Tibial artery (tissue), 4 donors: ENCODE data around the gene CCSER1.

Source experiments
- DNase-seq, 2 donors: peaks; one replicate each; pipeline ENCODE4 v3.0.0-alpha.2; 2019
- H3K27ac ChIP-seq, 2 donors: fragments of 200-600 bp; sonication (generic) in 1 of 2; 1 replicate in 1 of 2; 2 replicates in 1 of 2; pipeline ENCODE4 v1.5.1; 2018 to 2019; ENCODE audit warnings: mild to moderate bottlenecking in 1 of 2
- H3K27me3 ChIP-seq, 2 donors: fragments of 200-600 bp; sonication (generic) in 1 of 2; one replicate each; pipeline versions ENCODE4 v1.5.1 to v1.6.0; 2016 to 2019
- H3K36me3 ChIP-seq, 3 donors: fragments of 200-600 bp; sonication (generic) in 2 of 3; one replicate each; pipeline ENCODE4 v1.5.1; 2016 to 2019; ENCODE audit warnings: mild to moderate bottlenecking in 2 of 3
- H3K4me1 ChIP-seq, 4 donors: fragments of 200-600 bp; sonication (generic) in 2 of 4; 1 replicate in 3 of 4; 2 replicates in 1 of 4; pipeline ENCODE4 v1.5.1; 2016 to 2019
- H3K4me3 ChIP-seq, 2 donors: fragments of 200-600 bp; sonication (generic) in 1 of 2; 1 replicate in 1 of 2; 2 replicates in 1 of 2; pipeline ENCODE4 v1.5.1; 2018 to 2019; ENCODE audit warnings: mild to moderate bottlenecking in 2 of 2
- H3K9me3 ChIP-seq, 3 donors: fragments of 200-600 bp; sonication (generic) in 1 of 3; one replicate each; pipeline ENCODE4 v1.5.1; 2016 to 2019
- intact Hi-C: fragments of 100-400 bp; cut with DNase I; formaldehyde crosslinking; loops from one replicate; pipeline ENCODE4 v1.15.0; 2023; ENCODE audit warnings: low total_unique reads
- TF ChIP-seq, protein P1 (sequence below), 2 experiments: fragments of 200-600 bp in 1 of 2; fragments of 450-650 bp in 1 of 2; IDR thresholded peaks; one replicate each; pipeline ENCODE4 v1.5.1; 2017 to 2019; ENCODE audit warnings: antibody characterized with exemption in 2 of 2, mild to moderate bottlenecking in 1 of 2, moderate library complexity in 1 of 2

Gene CCSER1

GRCh38 chr4:91113130-91113706 is 986.0 kb downstream of the CCSER1 start:
- TF ChIP-seq, protein P1, sequence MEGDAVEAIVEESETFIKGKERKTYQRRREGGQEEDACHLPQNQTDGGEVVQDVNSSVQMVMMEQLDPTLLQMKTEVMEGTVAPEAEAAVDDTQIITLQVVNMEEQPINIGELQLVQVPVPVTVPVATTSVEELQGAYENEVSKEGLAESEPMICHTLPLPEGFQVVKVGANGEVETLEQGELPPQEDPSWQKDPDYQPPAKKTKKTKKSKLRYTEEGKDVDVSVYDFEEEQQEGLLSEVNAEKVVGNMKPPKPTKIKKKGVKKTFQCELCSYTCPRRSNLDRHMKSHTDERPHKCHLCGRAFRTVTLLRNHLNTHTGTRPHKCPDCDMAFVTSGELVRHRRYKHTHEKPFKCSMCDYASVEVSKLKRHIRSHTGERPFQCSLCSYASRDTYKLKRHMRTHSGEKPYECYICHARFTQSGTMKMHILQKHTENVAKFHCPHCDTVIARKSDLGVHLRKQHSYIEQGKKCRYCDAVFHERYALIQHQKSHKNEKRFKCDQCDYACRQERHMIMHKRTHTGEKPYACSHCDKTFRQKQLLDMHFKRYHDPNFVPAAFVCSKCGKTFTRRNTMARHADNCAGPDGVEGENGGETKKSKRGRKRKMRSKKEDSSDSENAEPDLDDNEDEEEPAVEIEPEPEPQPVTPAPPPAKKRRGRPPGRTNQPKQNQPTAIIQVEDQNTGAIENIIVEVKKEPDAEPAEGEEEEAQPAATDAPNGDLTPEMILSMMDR (IDR thresholded peaks at IDR 0.05): peak in 1 of 2 experiments; percentile 16
- no peaks in the 10 kb centered on the region for H3K27me3 ChIP-seq
- H3K4me1 ChIP-seq: no peaks in the 10 kb centered on the region
- no peaks in the 10 kb centered on the region for H3K36me3 ChIP-seq
- H3K4me3 ChIP-seq: no peak overlapping the region
- H3K9me3 ChIP-seq: no peaks in the 10 kb centered on the region
- intact Hi-C loops: no loop called here
- H3K27ac ChIP-seq: no peak overlapping the region
- DNase-seq: no peak

GRCh38 chr4:91114386-91114785 is 987.2 kb downstream of the CCSER1 start:
- H3K4me1 ChIP-seq: no peaks in the 10 kb centered on the region
- no peaks in the 10 kb centered on the region for H3K9me3 ChIP-seq
- intact Hi-C loops: no loop called here
- TF ChIP-seq, protein P1 (IDR thresholded peaks at IDR 0.05): no peak
- no peaks in the 10 kb centered on the region for H3K36me3 ChIP-seq
- H3K27ac ChIP-seq: no peak overlapping the region
- no peaks in the 10 kb centered on the region for H3K27me3 ChIP-seq
- no peak for DNase-seq
- no peak overlapping the region for H3K4me3 ChIP-seq

GRCh38 chr4:91116861-91117260 is 989.7 kb downstream of the CCSER1 start:
- Histone ChIP-seq H3K4me3 (no peak overlapping the region), H3K27me3 (no peaks in the 10 kb centered on the region), H3K27ac (no peak overlapping the region), H3K4me1 (no peaks in the 10 kb centered on the region), H3K36me3 (no peaks in the 10 kb centered on the region), H3K9me3 (no peaks in the 10 kb centered on the region)
- intact Hi-C loops: no loop called here
- TF ChIP-seq, protein P1 (IDR thresholded peaks at IDR 0.05): no peak
- no peak for DNase-seq

GRCh38 chr4:91118597-91118996 is 991.4 kb downstream of the CCSER1 start:
- Histone ChIP-seq H3K4me1 (no peaks in the 10 kb centered on the region), H3K4me3 (no peak overlapping the region), H3K36me3 (no peaks in the 10 kb centered on the region), H3K27me3 (no peaks in the 10 kb centered on the region), H3K9me3 (no peaks in the 10 kb centered on the region), H3K27ac (no peak overlapping the region)
- DNase-seq: no peak
- intact Hi-C loops: no loop called here
- TF ChIP-seq, protein P1 (IDR thresholded peaks at IDR 0.05): no peak

DNA sequence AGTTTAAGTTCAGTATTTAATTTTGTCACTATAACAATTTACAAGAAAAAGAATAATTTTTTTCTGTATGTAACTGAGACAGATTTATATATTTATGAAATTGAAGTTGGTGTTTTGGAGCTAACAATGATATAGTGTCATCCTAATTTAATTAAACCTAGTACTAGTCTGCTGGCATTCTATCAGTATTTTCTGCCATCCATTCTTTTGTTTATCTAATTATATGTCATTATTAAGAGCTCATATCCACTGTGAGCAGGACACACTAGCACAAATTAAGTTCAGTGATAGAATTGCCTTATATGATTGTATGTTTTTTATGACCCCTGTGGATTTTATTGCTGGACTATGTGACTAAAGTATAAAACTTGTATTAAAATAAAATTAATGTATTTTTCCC is 996.5 kb downstream of the CCSER1 start:
- intact Hi-C loops: no loop called here
- no peaks in the 10 kb centered on the region for H3K36me3 ChIP-seq
- H3K4me1 ChIP-seq: no peaks in the 10 kb centered on the region
- no peak for DNase-seq
- TF ChIP-seq, protein P1 (IDR thresholded peaks at IDR 0.05): no peak
- H3K4me3 ChIP-seq: no peak overlapping the region
- H3K27ac ChIP-seq: no peak overlapping the region
- H3K27me3 ChIP-seq: no peaks in the 10 kb centered on the region
- no peaks in the 10 kb centered on the region for H3K9me3 ChIP-seq

DNA sequence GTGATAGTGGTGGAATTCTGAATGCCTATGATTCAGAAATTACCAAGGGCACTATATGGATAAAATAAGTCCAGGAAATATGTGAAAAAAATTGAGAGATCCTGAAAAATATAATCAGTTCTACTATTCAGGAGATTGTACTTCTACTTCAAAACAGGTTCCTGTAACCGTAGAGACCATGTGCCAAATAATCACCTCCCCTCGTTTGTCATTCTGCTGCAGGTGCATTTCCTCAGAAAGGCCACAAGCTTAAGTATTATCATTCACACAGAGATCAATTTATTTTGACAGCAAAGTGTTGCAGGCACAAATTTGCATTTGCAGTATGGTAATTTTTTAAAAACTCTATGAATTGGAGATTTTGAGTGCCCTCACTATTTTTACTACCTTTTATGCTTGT is 1000.0 kb downstream of the CCSER1 start:
- H3K9me3 ChIP-seq: no peaks in the 10 kb centered on the region
- intact Hi-C loops: no loop called here
- H3K27me3 ChIP-seq: no peaks in the 10 kb centered on the region
- no peak overlapping the region for H3K4me3 ChIP-seq
- DNase-seq: no peak
- H3K4me1 ChIP-seq: no peaks in the 10 kb centered on the region
- TF ChIP-seq, protein P1 (IDR thresholded peaks at IDR 0.05): no peak
- no peaks in the 10 kb centered on the region for H3K36me3 ChIP-seq
- H3K27ac ChIP-seq: no peak overlapping the region
